Activated naive CD8-positive, alpha-beta T cell treated with anti-CD3 and anti-CD28 coated beads for 36 hours (primary cell): ENCODE results near the gene PCDHGB3. TPM values are rescaled to one million over a fixed set of nuclear protein-coding genes. Genes with fewer than 3 reads are reported as not detected.
"Not testable (repeated sequence)": the region's sequence is repeated elsewhere in the genome, so short reads cannot be mapped to it uniquely, and the experiment has no call there.

Source experiments
- DNase-seq: peaks from one replicate; pipeline ENCODE4 v3.0.0; 2021
- H3K27ac Mint-ChIP-seq: one replicate; pipeline ENCODE4 v1.8.0; 2022; ENCODE audit warnings: mild to moderate bottlenecking, moderate library complexity, mixed read lengths
- H3K27me3 Mint-ChIP-seq: one replicate; pipeline ENCODE4 v1.8.0; 2022; ENCODE audit warnings: mild to moderate bottlenecking, mixed read lengths
- H3K36me3 Mint-ChIP-seq: one replicate; pipeline ENCODE4 v1.8.0; 2021; ENCODE audit warnings: mild to moderate bottlenecking, mixed read lengths
- H3K4me1 Mint-ChIP-seq: one replicate; pipeline ENCODE4 v1.8.0; 2021; ENCODE audit warnings: mixed read lengths
- H3K4me3 Mint-ChIP-seq: one replicate; pipeline ENCODE4 v1.8.0; 2022; ENCODE audit warnings: mild to moderate bottlenecking, moderate library complexity, mixed read lengths
- H3K9me3 Mint-ChIP-seq: one replicate; pipeline ENCODE4 v1.8.0; 2022; ENCODE audit warnings: mixed read lengths
- total RNA-seq, 2 experiments: library from RNA; stranded (reverse); gene quantifications; one replicate each; pipeline ENCODE4 v1.2.3, GENCODE V29; 2021

The PCDHGB3 gene
- total RNA-seq, 2 experiments from 2014 or later = not detected

DNA sequence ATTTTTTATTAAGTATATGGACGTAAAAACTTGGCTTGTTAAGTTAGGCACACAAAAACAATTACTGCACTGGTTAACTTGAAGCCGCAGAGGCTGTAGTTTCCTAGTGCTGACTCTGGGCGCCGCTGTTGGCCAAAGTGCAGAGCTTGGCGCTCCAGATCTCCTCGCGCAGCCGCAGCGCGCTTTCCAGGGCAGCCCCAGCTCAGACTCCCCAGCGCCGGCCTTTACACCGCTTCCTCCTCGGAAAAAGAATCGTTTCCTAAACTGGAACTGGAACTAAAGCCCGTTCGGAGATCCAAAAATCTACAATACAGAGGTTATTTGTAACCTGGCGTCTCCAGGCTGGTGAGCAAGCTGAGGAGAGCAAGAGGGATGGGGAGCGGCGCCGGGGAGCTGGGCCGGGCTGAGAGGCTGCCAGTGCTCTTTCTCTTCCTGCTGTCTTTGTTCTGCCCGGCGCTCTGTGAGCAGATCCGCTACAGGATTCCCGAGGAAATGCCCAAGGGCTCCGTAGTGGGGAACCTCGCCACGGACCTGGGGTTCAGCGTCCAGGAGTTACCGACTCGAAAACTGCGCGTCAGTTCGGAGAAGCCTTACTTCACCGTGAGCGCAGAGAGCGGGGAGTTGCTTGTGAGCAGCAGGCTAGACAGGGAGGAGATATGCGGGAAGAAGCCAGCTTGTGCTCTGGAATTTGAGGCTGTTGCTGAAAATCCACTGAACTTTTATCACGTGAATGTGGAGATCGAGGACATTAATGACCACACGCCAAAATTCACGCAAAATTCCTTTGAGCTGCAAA lies 27.9 kb downstream of the PCDHGB3 start, which contains the start of gene PCDHGB5:
PCDHGB5 (plus strand) TSS at position 192 of the 796 bp plus-strand sequence; CDS start at position 373, 181 bp downstream.
- Mint-ChIP-seq H3K9me3 (peaks cover 30% of the 10 kb centered on the region), H3K27me3 (peaks cover 81% of the 10 kb centered on the region), H3K36me3 (peaks cover 21% of the 10 kb centered on the region), H3K4me3 (peak within 1 kb of the TSS; percentile 61)
- not testable (repeated sequence) for H3K4me1 Mint-ChIP-seq, H3K27ac Mint-ChIP-seq
- peak; percentile 53 for DNase-seq

DNA sequence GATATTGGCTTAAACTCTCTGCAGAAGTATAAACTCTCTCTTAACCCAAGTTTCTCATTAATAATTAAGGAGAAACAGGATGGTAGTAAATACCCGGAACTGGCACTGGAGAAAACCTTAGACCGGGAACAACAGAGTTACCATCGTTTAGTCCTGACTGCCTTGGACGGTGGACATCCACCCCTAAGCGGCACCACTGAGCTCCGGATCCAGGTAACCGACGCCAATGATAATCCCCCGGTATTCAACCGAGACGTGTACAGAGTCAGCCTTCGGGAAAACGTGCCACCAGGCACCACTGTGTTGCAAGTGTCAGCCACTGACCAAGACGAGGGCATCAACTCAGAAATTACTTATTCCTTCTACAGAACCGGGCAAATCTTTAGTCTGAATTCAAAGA lies 28.6 kb downstream of the PCDHGB3 start:
- H3K9me3 Mint-ChIP-seq = peaks cover 27% of the 10 kb centered on the region
- no peak overlapping the region for H3K4me3 Mint-ChIP-seq
- peaks cover 82% of the 10 kb centered on the region for H3K27me3 Mint-ChIP-seq
- H3K4me1 Mint-ChIP-seq = peaks cover 1% of the 10 kb centered on the region
- DNase-seq = no peak
- H3K27ac Mint-ChIP-seq = no peak overlapping the region
- peaks cover 18% of the 10 kb centered on the region for H3K36me3 Mint-ChIP-seq

DNA sequence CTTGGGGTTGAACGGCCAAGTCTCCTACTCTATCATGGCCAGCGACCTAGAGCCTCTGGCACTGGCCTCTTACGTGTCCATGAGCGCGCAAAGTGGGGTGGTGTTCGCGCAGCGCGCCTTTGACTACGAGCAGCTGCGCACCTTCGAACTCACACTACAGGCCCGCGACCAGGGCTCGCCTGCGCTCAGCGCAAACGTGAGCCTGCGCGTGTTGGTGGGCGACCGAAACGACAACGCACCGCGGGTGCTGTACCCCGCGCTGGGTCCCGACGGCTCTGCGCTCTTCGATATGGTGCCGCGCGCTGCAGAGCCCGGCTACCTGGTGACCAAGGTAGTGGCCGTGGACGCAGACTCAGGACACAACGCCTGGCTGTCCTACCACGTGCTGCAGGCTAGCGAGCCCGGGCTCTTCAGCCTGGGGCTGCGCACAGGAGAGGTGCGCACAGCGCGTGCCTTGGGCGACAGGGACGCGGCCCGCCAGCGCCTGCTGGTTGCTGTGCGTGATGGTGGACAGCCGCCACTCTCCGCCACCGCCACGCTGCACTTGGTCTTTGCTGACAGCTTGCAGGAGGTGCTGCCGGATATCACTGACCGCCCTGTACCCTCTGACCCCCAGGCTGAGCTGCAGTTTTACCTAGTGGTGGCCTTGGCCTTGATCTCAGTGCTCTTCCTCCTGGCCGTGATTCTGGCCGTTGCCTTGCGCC lies 29.7 kb downstream of the PCDHGB3 start:
- DNase-seq = no peak
- H3K4me1 Mint-ChIP-seq = peaks cover 1% of the 10 kb centered on the region

DNA sequence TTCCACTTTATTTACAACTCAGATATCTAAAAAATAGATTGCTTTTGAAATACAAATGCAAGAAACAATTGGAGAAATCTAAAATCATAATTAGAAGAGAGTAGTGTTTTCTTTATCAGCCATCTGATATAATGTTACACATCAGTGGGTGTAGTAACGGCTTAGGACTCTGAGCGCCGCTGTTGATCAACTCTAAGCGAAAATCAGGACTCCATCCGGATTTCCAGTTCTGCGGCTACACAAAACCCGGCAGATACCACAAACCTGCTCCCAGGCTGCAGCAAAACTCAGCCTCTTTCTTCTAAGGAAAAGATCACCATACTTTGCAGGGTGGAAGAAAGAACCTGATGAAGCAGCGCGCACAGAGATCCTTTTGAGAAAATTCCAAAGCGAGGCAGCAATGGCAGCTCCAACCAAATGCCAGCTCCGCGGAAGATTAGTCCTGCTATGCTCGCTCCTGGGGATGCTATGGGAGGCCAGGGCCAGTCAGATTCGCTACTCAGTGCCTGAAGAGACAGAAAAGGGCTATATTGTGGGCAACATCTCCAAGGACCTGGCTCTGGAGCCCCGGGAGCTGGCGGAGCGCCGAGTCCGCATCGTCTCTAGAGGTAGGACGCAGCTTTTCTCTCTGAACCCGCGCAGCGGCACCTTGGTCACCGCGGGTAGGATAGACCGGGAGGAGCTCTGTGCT lies 32.7 kb downstream of the PCDHGB3 start, which contains the start of gene PCDHGA9:
PCDHGA9 (plus strand) TSS at position 226 of the 691 bp plus-strand sequence; CDS start at position 401, 175 bp downstream.
- Mint-ChIP-seq H3K4me1 (peaks cover 1% of the 10 kb centered on the region), H3K36me3 (peaks cover 15% of the 10 kb centered on the region), H3K9me3 (peaks cover 25% of the 10 kb centered on the region), H3K27me3 (peaks cover 82% of the 10 kb centered on the region), H3K4me3 (peak within 1 kb of the TSS; percentile 52), H3K27ac (peak within 1 kb of the TSS; percentile 34)
- no peak for DNase-seq

More for the DNA sequence above, 29.7 kb downstream of the PCDHGB3 start:
- Mint-ChIP-seq H3K36me3 (peaks cover 15% of the 10 kb centered on the region), H3K9me3 (peaks cover 21% of the 10 kb centered on the region), H3K27me3 (peaks cover 82% of the 10 kb centered on the region), H3K27ac (no peak overlapping the region), H3K4me3 (no peak overlapping the region)

DNA sequence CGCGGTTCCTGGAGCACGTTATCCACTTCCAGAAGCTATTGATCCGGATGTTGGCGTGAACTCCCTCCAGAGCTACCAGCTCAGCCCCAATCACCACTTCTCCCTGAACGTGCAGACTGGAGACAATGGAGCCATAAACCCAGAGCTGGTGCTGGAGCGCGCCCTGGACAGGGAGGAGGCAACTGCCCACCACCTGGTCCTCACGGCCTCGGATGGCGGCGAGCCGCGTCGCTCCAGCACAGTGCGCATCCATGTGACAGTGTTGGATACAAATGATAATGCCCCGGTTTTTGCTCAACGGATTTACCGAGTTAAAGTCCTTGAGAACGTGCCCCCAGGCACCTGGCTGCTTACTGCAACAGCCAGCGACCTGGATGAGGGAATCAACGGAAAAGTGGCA lies 33.3 kb downstream of the PCDHGB3 start:
- peaks cover 27% of the 10 kb centered on the region for H3K9me3 Mint-ChIP-seq
- peaks cover 1% of the 10 kb centered on the region for H3K4me1 Mint-ChIP-seq

DNA sequence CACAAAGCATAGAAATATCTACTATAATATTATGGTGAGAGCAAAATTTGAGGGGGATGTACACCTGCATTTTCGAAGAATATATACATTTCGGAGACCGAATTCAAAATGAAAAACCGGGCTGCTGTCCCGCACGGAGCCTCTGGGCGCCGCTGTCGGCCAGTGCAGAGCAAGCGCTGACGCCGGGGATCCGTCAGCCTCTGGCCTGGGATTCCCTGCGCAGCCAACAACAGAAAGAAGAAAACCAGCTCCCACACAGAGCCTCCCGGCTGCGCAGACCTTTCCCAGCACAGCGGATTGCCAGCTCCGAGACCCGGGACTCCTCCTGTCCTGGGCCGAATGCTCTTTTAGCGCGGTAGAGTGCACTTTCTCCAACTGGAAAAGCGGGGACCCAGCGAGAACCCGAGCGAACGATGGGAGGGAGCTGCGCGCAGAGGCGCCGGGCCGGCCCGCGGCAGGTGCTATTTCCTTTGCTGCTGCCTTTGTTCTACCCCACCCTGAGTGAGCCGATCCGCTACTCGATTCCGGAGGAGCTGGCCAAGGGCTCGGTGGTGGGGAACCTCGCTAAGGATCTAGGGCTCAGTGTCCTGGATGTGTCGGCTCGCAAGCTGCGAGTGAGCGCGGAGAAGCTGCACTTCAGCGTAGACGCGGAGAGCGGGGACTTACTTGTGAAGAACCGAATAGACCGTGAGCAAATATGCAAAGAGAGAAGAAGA lies 37.9 kb downstream of the PCDHGB3 start, which contains the start of gene PCDHGB6:
PCDHGB6 (plus strand) TSS at position 232 of the 716 bp plus-strand sequence; CDS start at position 414, 182 bp downstream.
- Mint-ChIP-seq H3K27me3 (peaks cover 85% of the 10 kb centered on the region), H3K36me3 (peaks cover 15% of the 10 kb centered on the region), H3K4me3 (peak within 1 kb of the TSS; percentile 45), H3K9me3 (peaks cover 23% of the 10 kb centered on the region)
- not testable (repeated sequence) for H3K4me1 Mint-ChIP-seq, H3K27ac Mint-ChIP-seq
- peak; percentile 49 for DNase-seq

More for the DNA sequence above, 33.3 kb downstream of the PCDHGB3 start:
- Mint-ChIP-seq H3K36me3 (peaks cover 17% of the 10 kb centered on the region), H3K4me3 (no peak overlapping the region), H3K27me3 (peaks cover 85% of the 10 kb centered on the region), H3K27ac (no peak overlapping the region)
- DNase-seq = no peak

DNA sequence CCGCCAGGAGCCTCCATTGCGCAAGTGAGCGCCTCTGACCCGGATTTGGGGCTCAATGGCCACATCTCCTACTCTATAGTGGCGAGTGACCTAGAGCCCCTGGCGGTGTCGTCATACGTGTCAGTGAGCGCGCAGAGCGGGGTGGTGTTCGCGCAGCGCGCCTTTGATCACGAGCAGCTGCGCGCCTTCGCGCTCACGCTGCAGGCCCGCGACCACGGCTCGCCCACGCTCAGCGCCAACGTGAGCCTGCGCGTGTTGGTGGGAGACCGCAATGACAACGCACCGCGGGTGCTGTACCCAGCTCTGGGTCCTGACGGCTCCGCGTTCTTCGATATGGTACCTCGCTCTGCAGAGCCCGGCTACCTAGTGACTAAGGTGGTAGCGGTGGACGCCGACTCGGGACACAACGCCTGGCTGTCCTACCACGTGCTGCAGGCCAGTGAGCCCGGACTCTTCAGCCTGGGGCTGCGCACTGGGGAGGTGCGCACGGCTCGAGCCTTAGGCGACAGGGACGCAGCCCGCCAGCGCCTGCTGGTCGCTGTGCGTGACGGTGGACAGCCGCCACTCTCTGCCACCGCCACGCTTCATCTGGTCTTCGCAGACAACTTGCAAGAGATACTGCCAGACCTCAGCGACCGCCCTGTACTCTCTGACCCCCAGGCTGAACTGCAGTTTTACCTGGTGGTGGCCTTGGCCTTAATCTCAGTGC lies 39.7 kb downstream of the PCDHGB3 start:
- H3K27me3 Mint-ChIP-seq = peaks cover 87% of the 10 kb centered on the region
- peaks cover 4% of the 10 kb centered on the region for H3K4me1 Mint-ChIP-seq
- no peak overlapping the region for H3K27ac Mint-ChIP-seq
- H3K4me3 Mint-ChIP-seq = no peak overlapping the region
- peaks cover 31% of the 10 kb centered on the region for H3K9me3 Mint-ChIP-seq
- peaks cover 20% of the 10 kb centered on the region for H3K36me3 Mint-ChIP-seq
- DNase-seq = no peak

DNA sequence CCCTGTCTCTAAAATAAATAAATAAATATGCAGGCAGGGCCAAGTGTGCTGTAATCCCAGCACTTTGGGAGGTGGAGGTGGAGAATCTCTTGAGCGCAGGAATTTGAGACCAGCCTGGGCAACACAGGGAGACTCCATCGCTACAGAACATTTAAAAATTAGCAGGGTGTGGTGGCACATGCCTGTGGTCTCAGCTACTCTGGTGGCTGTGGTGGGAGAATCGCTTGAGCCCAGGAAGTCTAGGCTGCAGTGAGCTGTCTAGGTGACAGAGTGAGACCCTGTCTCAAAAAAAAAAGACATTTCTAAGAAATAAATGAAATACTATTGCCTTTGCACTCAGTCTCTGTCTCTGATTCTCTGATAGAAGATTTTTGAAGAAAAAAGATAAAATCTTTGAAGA lies 41.5 kb downstream of the PCDHGB3 start:
- no peak overlapping the region for H3K4me3 Mint-ChIP-seq
- peaks cover 4% of the 10 kb centered on the region for H3K4me1 Mint-ChIP-seq
- H3K36me3 Mint-ChIP-seq = peaks cover 20% of the 10 kb centered on the region
- H3K27ac Mint-ChIP-seq = no peak overlapping the region
- H3K9me3 Mint-ChIP-seq = peaks cover 28% of the 10 kb centered on the region
- DNase-seq = no peak
- H3K27me3 Mint-ChIP-seq = peaks cover 86% of the 10 kb centered on the region

DNA sequence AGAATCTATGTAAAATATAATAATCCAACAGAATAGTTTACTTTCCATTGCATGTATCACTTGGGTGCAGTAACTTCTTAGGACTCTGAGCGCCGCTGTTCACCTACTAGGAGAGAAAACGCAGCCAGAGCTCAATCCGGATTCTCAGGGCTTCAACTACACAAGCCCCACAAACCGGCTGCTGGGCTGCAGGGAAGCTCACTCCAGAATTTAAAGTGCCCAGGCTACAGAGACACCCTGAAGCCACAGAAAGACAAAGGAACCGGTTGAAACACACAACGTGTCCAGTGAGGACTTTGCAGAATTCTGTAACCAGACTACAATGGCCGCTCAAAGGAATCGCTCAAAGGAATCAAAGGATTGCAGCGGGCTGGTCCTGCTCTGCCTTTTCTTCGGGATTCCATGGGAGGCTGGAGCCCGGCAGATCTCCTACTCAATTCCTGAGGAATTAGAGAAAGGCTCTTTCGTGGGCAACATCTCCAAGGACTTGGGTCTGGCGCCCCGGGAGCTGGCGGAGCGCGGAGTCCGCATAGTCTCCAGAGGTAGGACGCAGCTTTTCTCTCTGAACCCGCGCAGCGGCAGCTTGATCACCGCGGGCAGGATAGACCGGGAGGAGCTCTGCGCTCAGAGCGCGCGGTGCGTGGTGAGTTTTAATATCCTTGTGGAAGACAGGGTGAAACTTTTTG lies 43.0 kb downstream of the PCDHGB3 start, which contains the start of gene PCDHGA10:
PCDHGA10 (plus strand) TSS at position 134 of the 686 bp plus-strand sequence; CDS start at position 323, 189 bp downstream.
- no peak within 1 kb of the TSS for H3K27ac Mint-ChIP-seq
- DNase-seq = peak; percentile 55

DNA sequence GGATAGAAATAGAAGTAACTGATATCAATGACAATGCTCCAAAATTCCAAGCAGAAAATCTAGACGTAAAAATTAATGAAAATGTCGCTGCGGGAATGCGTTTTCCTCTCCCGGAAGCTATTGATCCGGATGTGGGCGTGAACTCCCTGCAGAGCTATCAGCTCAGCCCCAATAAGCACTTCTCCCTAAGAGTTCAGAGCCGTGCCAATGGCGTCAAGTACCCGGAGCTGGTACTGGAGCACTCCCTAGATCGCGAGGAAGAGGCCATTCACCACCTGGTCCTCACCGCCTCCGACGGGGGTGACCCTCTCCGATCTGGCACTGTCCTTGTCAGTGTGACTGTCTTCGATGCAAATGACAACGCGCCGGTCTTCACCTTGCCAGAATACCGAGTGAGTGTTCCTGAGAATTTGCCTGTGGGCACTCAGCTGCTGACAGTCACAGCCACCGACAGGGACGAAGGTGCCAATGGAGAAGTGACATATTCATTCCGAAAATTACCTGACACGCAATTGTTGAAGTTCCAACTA lies 43.6 kb downstream of the PCDHGB3 start:
- Mint-ChIP-seq H3K27ac (no peak overlapping the region), H3K36me3 (peaks cover 26% of the 10 kb centered on the region), H3K4me1 (peaks cover 7% of the 10 kb centered on the region), H3K9me3 (peaks cover 32% of the 10 kb centered on the region), H3K4me3 (peak overlapping the region; percentile 77), H3K27me3 (peaks cover 85% of the 10 kb centered on the region)
- DNase-seq = no peak

More for the DNA sequence above, 43.0 kb downstream of the PCDHGB3 start, which contains the start of gene PCDHGA10:
- Mint-ChIP-seq H3K36me3 (peaks cover 23% of the 10 kb centered on the region), H3K4me1 (peaks cover 6% of the 10 kb centered on the region), H3K9me3 (peaks cover 29% of the 10 kb centered on the region), H3K4me3 (peak within 1 kb of the TSS; percentile 77), H3K27me3 (peaks cover 85% of the 10 kb centered on the region)

DNA sequence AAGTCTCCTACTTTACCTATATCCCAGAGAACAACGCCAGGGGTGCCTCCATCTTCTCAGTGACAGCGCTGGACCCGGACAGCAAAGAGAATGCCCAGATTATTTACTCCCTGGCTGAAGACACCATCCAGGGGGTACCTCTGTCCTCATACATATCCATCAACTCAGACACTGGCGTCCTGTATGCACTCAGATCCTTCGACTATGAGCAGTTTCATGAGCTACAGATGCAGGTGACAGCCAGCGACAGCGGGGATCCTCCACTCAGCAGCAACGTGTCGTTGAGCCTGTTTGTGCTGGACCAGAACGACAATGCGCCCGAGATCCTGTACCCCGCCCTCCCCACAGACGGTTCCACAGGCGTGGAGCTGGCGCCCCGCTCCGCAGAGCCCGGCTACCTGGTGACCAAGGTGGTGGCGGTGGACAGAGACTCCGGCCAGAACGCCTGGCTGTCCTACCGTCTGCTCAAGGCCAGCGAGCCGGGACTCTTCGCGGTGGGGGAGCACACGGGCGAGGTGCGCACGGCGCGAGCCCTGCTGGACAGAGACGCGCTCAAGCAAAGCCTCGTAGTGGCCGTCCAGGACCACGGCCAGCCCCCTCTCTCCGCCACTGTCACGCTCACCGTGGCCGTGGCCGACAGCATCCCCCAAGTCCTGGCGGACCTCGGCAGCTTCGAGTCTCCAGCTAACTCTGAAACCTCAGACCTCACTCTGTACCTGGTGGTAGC lies 44.7 kb downstream of the PCDHGB3 start:
- Mint-ChIP-seq H3K36me3 (peaks cover 24% of the 10 kb centered on the region), H3K27me3 (peaks cover 82% of the 10 kb centered on the region), H3K9me3 (peaks cover 28% of the 10 kb centered on the region)

DNA sequence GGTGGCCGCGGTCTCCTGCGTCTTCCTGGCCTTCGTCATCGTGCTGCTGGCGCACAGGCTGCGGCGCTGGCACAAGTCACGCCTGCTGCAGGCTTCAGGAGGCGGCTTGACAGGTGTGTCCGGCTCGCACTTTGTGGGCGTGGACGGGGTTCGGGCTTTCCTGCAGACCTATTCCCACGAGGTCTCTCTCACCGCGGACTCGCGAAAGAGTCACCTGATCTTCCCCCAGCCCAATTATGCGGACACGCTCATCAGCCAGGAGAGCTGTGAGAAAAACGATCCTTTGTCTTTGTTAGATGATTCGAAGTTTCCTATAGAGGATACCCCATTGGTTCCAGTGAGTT lies 45.2 kb downstream of the PCDHGB3 start:
- Mint-ChIP-seq H3K9me3 (peaks cover 29% of the 10 kb centered on the region), H3K36me3 (peaks cover 25% of the 10 kb centered on the region), H3K27me3 (peaks cover 84% of the 10 kb centered on the region)
- H3K27ac Mint-ChIP-seq, H3K4me3 Mint-ChIP-seq, DNase-seq, H3K4me1 Mint-ChIP-seq: not testable (repeated sequence)

More for the DNA sequence above, 44.7 kb downstream of the PCDHGB3 start:
- H3K4me1 Mint-ChIP-seq, H3K4me3 Mint-ChIP-seq, DNase-seq, H3K27ac Mint-ChIP-seq: not testable (repeated sequence)
